Measurements from ENCODE around the gene TNFSF4. TPM values are rescaled to one million over a fixed set of nuclear protein-coding genes. Genes with fewer than 3 reads are reported as not detected.

Gene TNFSF4, protein sequence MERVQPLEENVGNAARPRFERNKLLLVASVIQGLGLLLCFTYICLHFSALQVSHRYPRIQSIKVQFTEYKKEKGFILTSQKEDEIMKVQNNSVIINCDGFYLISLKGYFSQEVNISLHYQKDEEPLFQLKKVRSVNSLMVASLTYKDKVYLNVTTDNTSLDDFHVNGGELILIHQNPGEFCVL
- 0.34 TPM for total RNA-seq (ENCODE audit: unreplicated experiment)
- long read RNA-seq: 0 reads

DNA sequence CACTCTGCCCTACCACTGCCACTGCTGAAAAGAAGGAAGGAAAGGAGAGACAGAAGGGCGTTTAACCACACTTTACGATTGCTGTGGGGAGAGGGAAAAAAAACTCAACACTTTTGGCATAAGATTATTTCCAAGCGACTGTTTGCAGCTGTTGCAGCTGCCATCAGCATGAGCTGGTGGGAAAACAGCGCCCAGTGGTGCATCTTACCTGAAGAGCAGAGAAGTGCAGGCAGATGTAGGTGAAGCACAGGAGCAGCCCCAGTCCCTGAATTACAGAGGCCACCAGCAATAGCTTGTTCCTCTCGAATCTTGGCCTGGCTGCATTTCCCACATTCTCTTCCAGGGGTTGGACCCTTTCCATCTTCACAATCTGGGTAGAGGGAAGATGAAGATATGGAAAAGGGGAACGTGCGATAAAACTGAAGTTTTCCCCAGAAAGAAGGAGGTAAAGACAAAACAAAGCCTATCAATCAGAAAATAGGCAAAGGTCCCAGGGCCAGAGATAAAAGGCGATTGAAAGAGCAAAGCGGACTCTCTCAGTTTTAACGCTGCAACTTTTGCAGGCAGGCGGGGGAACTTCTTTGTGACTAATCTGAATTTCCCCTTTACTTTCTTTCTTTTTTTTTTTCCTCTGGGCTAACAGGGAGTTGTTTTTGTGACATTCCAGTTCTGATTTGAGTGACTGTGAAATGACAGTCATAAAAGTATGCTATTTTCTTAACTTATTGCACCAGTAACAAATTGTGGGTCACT lies at the start of gene TNFSF4:
Gene TNFSF4 (minus strand): TSS at position 516 of the 753 bp plus-strand sequence. CDS start 155 bp downstream, at position 361.
- no peak within 1 kb of the TSS for H3K4me3 Mint-ChIP-seq (ENCODE audit: unreplicated experiment)

DNA sequence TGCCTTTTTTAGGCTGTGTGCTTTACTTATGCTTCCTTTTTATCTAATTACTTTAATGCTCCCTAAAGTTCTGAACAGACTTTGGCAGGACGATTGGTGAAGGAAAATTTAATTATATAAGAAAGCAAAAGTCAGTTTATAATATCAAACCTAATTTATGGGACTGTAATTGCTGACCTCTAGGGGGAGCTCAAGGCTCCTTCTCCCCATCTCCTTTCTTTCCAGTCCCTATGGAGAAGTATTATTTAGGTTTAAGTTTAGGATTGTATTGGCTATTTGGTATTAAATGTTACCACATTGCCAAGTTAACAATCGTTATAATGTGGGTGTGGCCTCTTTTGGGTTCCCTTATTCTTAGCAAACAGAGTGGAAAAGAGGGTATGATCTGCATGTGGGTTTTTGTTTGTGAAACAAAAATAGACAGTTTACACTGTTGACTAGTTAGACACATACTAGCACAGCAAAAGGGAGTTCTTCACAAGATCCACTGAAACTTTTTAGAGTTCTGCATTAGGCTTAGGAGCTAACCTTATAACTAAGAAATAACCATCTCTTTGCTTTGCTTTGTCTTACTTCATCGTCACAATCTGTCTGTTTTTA lies 48.2 kb upstream of the TNFSF4 start:
- Mint-ChIP-seq H3K9me3 (ENCODE audit: unreplicated experiment) (no peaks in the 10 kb centered on the region), H3K36me3 (ENCODE audit: unreplicated experiment) (no peaks in the 10 kb centered on the region), H3K27ac (ENCODE audit: unreplicated experiment) (no peak overlapping the region), H3K27me3 (ENCODE audit: unreplicated experiment) (peaks cover 4% of the 10 kb centered on the region), H3K4me1 (ENCODE audit: low read depth, unreplicated experiment) (no peaks in the 10 kb centered on the region), H3K4me3 (ENCODE audit: unreplicated experiment) (no peak overlapping the region)
- TF ChIP-seq, protein P1, sequence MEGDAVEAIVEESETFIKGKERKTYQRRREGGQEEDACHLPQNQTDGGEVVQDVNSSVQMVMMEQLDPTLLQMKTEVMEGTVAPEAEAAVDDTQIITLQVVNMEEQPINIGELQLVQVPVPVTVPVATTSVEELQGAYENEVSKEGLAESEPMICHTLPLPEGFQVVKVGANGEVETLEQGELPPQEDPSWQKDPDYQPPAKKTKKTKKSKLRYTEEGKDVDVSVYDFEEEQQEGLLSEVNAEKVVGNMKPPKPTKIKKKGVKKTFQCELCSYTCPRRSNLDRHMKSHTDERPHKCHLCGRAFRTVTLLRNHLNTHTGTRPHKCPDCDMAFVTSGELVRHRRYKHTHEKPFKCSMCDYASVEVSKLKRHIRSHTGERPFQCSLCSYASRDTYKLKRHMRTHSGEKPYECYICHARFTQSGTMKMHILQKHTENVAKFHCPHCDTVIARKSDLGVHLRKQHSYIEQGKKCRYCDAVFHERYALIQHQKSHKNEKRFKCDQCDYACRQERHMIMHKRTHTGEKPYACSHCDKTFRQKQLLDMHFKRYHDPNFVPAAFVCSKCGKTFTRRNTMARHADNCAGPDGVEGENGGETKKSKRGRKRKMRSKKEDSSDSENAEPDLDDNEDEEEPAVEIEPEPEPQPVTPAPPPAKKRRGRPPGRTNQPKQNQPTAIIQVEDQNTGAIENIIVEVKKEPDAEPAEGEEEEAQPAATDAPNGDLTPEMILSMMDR (IDR thresholded peaks at IDR 0.05; ENCODE audit: partially characterized antibody, unreplicated experiment): peak; percentile 79
- no peak for DNase-seq

More for the DNA sequence above, at the start of gene TNFSF4:
- TF ChIP-seq, protein P1 (IDR thresholded peaks at IDR 0.05; ENCODE audit: partially characterized antibody, unreplicated experiment): no peak
- no peaks in the 10 kb centered on the region for H3K9me3 Mint-ChIP-seq (ENCODE audit: unreplicated experiment)
- H3K27ac Mint-ChIP-seq (ENCODE audit: unreplicated experiment): no peak within 1 kb of the TSS
- H3K36me3 Mint-ChIP-seq (ENCODE audit: unreplicated experiment): no peaks in the 10 kb centered on the region
- no peaks in the 10 kb centered on the region for H3K4me1 Mint-ChIP-seq (ENCODE audit: low read depth, unreplicated experiment)
- peaks cover 3% of the 10 kb centered on the region for H3K27me3 Mint-ChIP-seq (ENCODE audit: unreplicated experiment)
- no peak for DNase-seq

DNA sequence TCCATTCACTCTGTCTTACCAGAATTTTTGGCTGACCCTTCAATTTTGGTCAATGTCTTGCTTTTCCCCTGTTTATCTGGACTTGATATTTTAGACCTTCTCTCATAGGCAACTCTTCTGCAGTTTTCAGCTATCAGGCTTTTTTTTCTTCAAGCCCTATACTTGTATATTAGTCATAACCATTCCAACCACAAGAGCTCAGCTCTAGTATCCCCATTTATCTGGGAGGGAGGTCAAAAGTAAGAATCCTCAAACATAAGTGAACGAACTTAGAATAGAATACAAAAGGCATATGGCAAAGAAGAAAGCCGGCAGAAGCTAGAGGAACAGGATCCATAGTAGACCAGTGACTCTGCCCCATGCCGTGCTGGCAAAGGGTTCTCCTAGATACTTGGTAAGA lies 45.9 kb upstream of the TNFSF4 start:
- TF ChIP-seq, protein P1 (IDR thresholded peaks at IDR 0.05; ENCODE audit: partially characterized antibody, unreplicated experiment): no peak
- Mint-ChIP-seq H3K4me1 (ENCODE audit: low read depth, unreplicated experiment) (no peaks in the 10 kb centered on the region), H3K27ac (ENCODE audit: unreplicated experiment) (no peak overlapping the region), H3K36me3 (ENCODE audit: unreplicated experiment) (no peaks in the 10 kb centered on the region), H3K9me3 (ENCODE audit: unreplicated experiment) (no peaks in the 10 kb centered on the region), H3K27me3 (ENCODE audit: unreplicated experiment) (no peaks in the 10 kb centered on the region), H3K4me3 (ENCODE audit: unreplicated experiment) (no peak overlapping the region)
- DNase-seq: no peak

DNA sequence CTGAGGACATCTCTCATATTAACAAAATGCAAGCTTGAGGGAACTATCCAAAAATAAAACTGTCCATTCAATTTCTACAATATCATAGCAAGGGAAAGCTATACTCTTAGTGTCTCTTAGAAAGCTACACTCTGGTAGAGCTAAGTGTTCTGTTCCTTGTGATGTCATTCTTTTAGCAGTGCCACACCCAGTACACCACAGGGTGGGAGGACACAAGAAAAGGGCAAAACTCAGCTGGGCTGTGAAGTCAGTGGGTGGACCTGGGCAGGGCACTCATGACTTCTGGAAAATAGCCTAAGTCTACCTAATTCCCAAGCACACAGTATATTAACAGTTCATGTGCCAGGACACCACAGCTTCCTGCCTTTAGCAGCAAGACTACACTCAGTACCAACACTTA lies 42.2 kb upstream of the TNFSF4 start:
- Mint-ChIP-seq H3K27me3 (ENCODE audit: unreplicated experiment) (no peaks in the 10 kb centered on the region), H3K4me1 (ENCODE audit: low read depth, unreplicated experiment) (no peaks in the 10 kb centered on the region), H3K4me3 (ENCODE audit: unreplicated experiment) (no peak overlapping the region), H3K36me3 (ENCODE audit: unreplicated experiment) (no peaks in the 10 kb centered on the region), H3K27ac (ENCODE audit: unreplicated experiment) (no peak overlapping the region), H3K9me3 (ENCODE audit: unreplicated experiment) (no peaks in the 10 kb centered on the region)
- TF ChIP-seq, protein P1 (IDR thresholded peaks at IDR 0.05; ENCODE audit: partially characterized antibody, unreplicated experiment): no peak
- DNase-seq: no peak
